ENCODE data around the gene TSPAN18. TPM values are rescaled to one million over a fixed set of nuclear protein-coding genes. Genes with fewer than 3 reads are reported as not detected.
A peak's percentile ranks its signal among the peaks of the same experiment; 100 is the strongest.

TSPAN18 gene
- total RNA-seq, 1 donor from 2014 or later: 23.2 TPM

- DNase-seq: no peak
Observed at GRCh38 chr11:44797051-44797450, 70.3 kb downstream of the TSPAN18 start.

- peak; percentile 57 for DNase-seq
Observed at GRCh38 chr11:44797886-44798606, 71.3 kb downstream of the TSPAN18 start.

GRCh38 chr11:44798607-44798972, 71.8 kb downstream of the TSPAN18 start:
- peak; percentile 40 for DNase-seq

- no peak for DNase-seq
Observed at GRCh38 chr11:44799012-44799411, 72.2 kb downstream of the TSPAN18 start.

- DNase-seq: no peak
Observed at GRCh38 chr11:44802347-44802746, 75.6 kb downstream of the TSPAN18 start.

GRCh38 chr11:44803009-44803408, 76.2 kb downstream of the TSPAN18 start:
- no peak for DNase-seq

GRCh38 chr11:44804449-44805437, 78.0 kb downstream of the TSPAN18 start:
- peak; percentile 85 for DNase-seq

- no peak for DNase-seq
Observed at GRCh38 chr11:44805596-44805995, 78.8 kb downstream of the TSPAN18 start.

GRCh38 chr11:44808053-44808753, 81.4 kb downstream of the TSPAN18 start:
- DNase-seq: no peak

- DNase-seq: no peak
Observed at GRCh38 chr11:44809283-44809682, 82.5 kb downstream of the TSPAN18 start.

- no peak for DNase-seq
Observed at GRCh38 chr11:44811841-44812448, 85.2 kb downstream of the TSPAN18 start.

- no peak for DNase-seq
Observed at GRCh38 chr11:44812971-44813370, 86.2 kb downstream of the TSPAN18 start.

GRCh38 chr11:44813401-44813800, 86.6 kb downstream of the TSPAN18 start:
- no peak for DNase-seq

- no peak for DNase-seq
Observed at GRCh38 chr11:44814881-44815592, 88.3 kb downstream of the TSPAN18 start.

- DNase-seq: no peak
Observed at GRCh38 chr11:44815917-44816456, 89.2 kb downstream of the TSPAN18 start.

GRCh38 chr11:44816761-44817160, 90.0 kb downstream of the TSPAN18 start:
- no peak for DNase-seq

GRCh38 chr11:44817207-44817949, 90.6 kb downstream of the TSPAN18 start:
- DNase-seq: no peak

GRCh38 chr11:44818110-44818509, 91.3 kb downstream of the TSPAN18 start:
- DNase-seq: no peak

GRCh38 chr11:44819346-44819745, 92.6 kb downstream of the TSPAN18 start:
- DNase-seq: no peak

- no peak for DNase-seq
Observed at GRCh38 chr11:44822369-44822768, 95.6 kb downstream of the TSPAN18 start.

GRCh38 chr11:44823006-44823405, 96.2 kb downstream of the TSPAN18 start:
- no peak for DNase-seq
